Testis (tissue), 3 donors: ENCODE data around the gene RALGAPA1. TPM values are rescaled to one million over a fixed set of nuclear protein-coding genes. Genes with fewer than 3 reads are reported as not detected.

ENCODE experiments used
- DNase-seq: peaks from one replicate; pipeline ENCODE4 v3.0.0-alpha.2; 2019
- H3K27ac ChIP-seq, 2 donors: fragments of 200-600 bp; sonication (generic); one replicate each; pipeline ENCODE4 v1.5.1; 2019
- H3K27me3 ChIP-seq: fragments of 200-600 bp; sonication (generic); one replicate; pipeline ENCODE4 v1.5.1; 2019
- H3K36me3 ChIP-seq: fragments of 200-600 bp; sonication (generic); one replicate; pipeline ENCODE4 v1.5.1; 2017; ENCODE audit warnings: low read depth; ENCODE audit errors: missing control alignments
- H3K4me1 ChIP-seq: fragments of 200-600 bp; sonication (generic); one replicate; pipeline ENCODE4 v1.5.1; 2019
- H3K4me3 ChIP-seq, 2 donors: fragments of 200-600 bp; sonication (generic); one replicate each; pipeline ENCODE4 v1.5.1; 2017 to 2019
- H3K9me3 ChIP-seq: fragments of 200-600 bp; sonication (generic); one replicate; pipeline ENCODE4 v1.5.1; 2017
- POLR2A ChIP-seq: fragments of 450-650 bp; IDR thresholded peaks from one replicate; pipeline ENCODE4 v1.6.1; 2017; ENCODE audit warnings: antibody characterized with exemption, mild to moderate bottlenecking, moderate library complexity
- WGBS, 2 donors: methylation state at CpG; one replicate each; pipeline ENCODE4 v1.1.5; 2018; 5-methylcytosine and 5-hydroxymethylcytosine counted together
- intact Hi-C: fragments of 100-400 bp; cut with DNase I; formaldehyde crosslinking; loops from one replicate; pipeline ENCODE4 v1.15.1; 2023; ENCODE audit warnings: low total_unique reads
- polyA plus RNA-seq: library from polyadenylated mRNA; stranded (reverse); fragments of 350-450 nt; fragmentation: Illumina TruSeq; extraction: RNeasy Lipid Tissue Mini Kit (QIAGEN cat#74804); gene quantifications from one replicate; pipeline ENCODE4 v1.2.3, GENCODE V29; 2014; ENCODE audit warnings: low read depth, low replicate concordance; ENCODE audit not compliant: insufficient read depth
- total RNA-seq, 2 donors: library from RNA; depleted of rRNA; stranded (reverse); fragments of >200 nt; gene quantifications; one replicate each; pipeline ENCODE4 v1.2.3, GENCODE V29; 2016
- TF ChIP-seq, protein P1 (sequence below), 3 experiments: fragments of 450-650 bp in 2 of 3; fragments of 200-600 bp in 1 of 3; sonication (generic) in 1 of 3; IDR thresholded peaks; one replicate each; pipeline ENCODE4 v1.5.1; 2016 to 2019; ENCODE audit warnings: antibody characterized with exemption in 3 of 3, mild to moderate bottlenecking in 2 of 3, moderate library complexity in 1 of 3

The RALGAPA1 gene
- total and polyA plus RNA-seq, 3 donors from 2014 or later, result 25.6 to 111 (median 75.1) TPM

DNA sequence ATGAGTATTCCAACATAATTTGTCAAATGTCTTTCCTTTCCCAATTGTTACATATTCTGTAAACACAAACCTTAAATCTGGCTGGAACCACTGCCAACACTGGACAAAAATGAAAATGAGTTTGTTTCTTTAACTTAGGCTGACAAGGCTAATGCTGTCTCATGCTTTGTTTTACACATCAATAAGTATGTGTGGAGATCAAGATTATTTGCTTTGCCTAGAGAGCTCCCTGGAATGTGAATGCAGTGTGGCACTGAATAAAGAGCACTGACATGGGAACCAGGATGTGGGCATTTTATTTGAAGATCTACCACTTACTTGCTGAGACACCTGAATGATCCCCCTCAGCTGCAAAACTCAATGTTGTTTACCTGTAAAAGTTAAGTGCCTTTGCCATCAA is 61.7 kb downstream of the RALGAPA1 start:
- Histone ChIP-seq H3K27me3 (no peaks in the 10 kb centered on the region), H3K4me1 (no peaks in the 10 kb centered on the region), H3K4me3 (no peak overlapping the region), H3K9me3 (no peaks in the 10 kb centered on the region), H3K27ac (no peak overlapping the region), H3K36me3 (no peaks in the 10 kb centered on the region)
- TF ChIP-seq POLR2A, result no peak
- TF ChIP-seq, protein P1, sequence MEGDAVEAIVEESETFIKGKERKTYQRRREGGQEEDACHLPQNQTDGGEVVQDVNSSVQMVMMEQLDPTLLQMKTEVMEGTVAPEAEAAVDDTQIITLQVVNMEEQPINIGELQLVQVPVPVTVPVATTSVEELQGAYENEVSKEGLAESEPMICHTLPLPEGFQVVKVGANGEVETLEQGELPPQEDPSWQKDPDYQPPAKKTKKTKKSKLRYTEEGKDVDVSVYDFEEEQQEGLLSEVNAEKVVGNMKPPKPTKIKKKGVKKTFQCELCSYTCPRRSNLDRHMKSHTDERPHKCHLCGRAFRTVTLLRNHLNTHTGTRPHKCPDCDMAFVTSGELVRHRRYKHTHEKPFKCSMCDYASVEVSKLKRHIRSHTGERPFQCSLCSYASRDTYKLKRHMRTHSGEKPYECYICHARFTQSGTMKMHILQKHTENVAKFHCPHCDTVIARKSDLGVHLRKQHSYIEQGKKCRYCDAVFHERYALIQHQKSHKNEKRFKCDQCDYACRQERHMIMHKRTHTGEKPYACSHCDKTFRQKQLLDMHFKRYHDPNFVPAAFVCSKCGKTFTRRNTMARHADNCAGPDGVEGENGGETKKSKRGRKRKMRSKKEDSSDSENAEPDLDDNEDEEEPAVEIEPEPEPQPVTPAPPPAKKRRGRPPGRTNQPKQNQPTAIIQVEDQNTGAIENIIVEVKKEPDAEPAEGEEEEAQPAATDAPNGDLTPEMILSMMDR (IDR thresholded peaks at IDR 0.05), result no peak
- intact Hi-C loops, result no loop called here
- DNase-seq, result no peak

DNA sequence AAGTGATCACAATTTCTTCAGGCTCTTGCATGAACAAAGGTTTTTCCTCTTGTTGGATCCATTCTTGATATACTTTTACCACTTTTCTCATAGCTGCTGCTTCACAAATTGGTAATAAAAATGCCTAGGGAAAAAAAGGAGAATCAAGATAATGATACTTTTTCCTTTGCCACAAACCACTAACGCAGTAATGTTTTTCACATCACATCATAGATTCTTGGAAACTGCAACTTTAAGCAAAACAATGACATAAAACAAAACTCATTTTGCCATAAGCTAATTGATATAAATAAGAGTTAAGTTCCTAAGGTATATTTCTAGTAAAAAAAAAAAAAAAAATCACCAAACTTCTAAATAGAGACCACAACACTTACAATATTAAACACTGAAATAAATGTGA is 66.7 kb downstream of the RALGAPA1 start:
- H3K9me3 ChIP-seq, result no peaks in the 10 kb centered on the region
- H3K27me3 ChIP-seq, result no peaks in the 10 kb centered on the region
- H3K36me3 ChIP-seq, result no peaks in the 10 kb centered on the region
- TF ChIP-seq, protein P1 (IDR thresholded peaks at IDR 0.05), result no peak
- no peak for TF ChIP-seq POLR2A
- H3K4me3 ChIP-seq, result no peak overlapping the region
- no peak overlapping the region for H3K27ac ChIP-seq
- DNase-seq, result no peak
- WGBS, 2 donors, result 94 to 100% methylated on average over 1 of the region's 1 CpG
- no peaks in the 10 kb centered on the region for H3K4me1 ChIP-seq
- intact Hi-C loops, result no loop called here

DNA sequence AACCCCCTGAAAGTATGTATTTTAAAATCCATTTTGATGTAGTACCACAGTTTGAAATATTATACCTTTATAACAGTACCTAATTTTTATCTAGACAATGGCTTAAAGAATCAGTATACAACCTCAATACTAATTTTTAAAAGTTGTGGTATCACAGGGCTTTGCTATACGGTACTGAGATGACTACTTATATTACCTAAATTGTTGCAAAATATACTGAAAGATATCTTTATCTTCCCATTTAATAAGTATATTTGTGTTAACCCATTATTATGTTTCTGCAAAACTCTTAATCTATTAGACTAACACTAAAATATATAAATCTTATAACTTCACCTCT is 67.1 kb downstream of the RALGAPA1 start:
- H3K36me3 ChIP-seq, result no peaks in the 10 kb centered on the region
- no peak overlapping the region for H3K4me3 ChIP-seq
- TF ChIP-seq POLR2A, result no peak
- TF ChIP-seq, protein P1 (IDR thresholded peaks at IDR 0.05), result no peak
- no peak overlapping the region for H3K27ac ChIP-seq
- DNase-seq, result no peak
- no peaks in the 10 kb centered on the region for H3K27me3 ChIP-seq
- 67 to 83% methylated on average over 1 of the region's 1 CpG for WGBS, 2 donors
- no peaks in the 10 kb centered on the region for H3K9me3 ChIP-seq
- intact Hi-C loops, result no loop called here
- no peaks in the 10 kb centered on the region for H3K4me1 ChIP-seq

DNA sequence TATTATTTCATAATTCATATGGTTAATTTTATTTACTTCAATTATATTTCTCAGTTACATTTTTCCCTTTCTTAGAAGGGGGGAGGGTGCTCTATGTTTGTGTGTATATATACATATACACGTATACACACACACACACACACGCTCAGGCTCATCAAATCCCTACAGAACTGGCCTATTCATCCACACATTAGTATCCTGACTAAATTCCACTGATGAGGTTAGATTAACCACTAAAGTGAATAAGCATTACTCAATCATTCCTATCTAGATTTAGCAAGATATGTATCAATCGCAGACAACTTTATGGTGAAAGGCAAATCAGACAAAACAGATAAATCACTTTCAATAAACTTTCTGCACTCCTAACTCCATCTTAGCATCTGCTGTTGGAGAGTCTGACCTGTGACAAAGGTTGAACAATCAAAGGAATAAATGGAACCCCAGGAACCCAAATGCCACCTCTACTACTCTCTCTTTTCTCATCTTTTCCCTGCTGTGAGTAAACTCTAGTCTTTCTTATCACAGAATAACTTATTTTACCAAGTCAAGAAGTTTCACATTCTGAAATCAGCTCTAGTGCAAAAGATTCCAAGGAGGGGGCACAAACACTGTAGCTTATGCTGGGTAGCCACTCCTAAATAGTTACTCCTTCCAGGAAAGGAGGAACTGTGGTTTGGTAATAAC is 67.6 kb downstream of the RALGAPA1 start:
- WGBS, 2 donors, result 88 to 97% methylated on average over 3 of the region's 3 CpGs
- intact Hi-C loops, result no loop called here
- H3K27ac ChIP-seq, result no peak overlapping the region

More for the DNA sequence above, 67.6 kb downstream of the RALGAPA1 start:
- no peaks in the 10 kb centered on the region for H3K9me3 ChIP-seq
- no peak for TF ChIP-seq POLR2A
- TF ChIP-seq, protein P1 (IDR thresholded peaks at IDR 0.05), result no peak
- no peaks in the 10 kb centered on the region for H3K36me3 ChIP-seq
- DNase-seq, result no peak
- H3K4me3 ChIP-seq, result no peak overlapping the region
- H3K27me3 ChIP-seq, result no peaks in the 10 kb centered on the region
- H3K4me1 ChIP-seq, result no peaks in the 10 kb centered on the region
